Neutrophil (primary cell): ENCODE data around the gene OBSL1.
A peak's percentile ranks its signal among the peaks of the same experiment; 100 is the strongest.

ENCODE experiments used
- H3K27ac ChIP-seq: fragments of 200-600 bp; sonication (generic); 2 replicates; pipeline ENCODE4 v1.5.1; 2016; ENCODE audit warnings: mild to moderate bottlenecking, moderate library complexity
- H3K27me3 ChIP-seq: fragments of 200-600 bp; sonication (generic); 2 replicates; pipeline ENCODE4 v1.6.0; 2016; ENCODE audit warnings: mild to moderate bottlenecking
- H3K36me3 ChIP-seq: fragments of 200-600 bp; sonication (generic); 2 replicates; pipeline ENCODE4 v1.5.1; 2017
- H3K4me1 ChIP-seq, 2 experiments: fragments of 200-600 bp in 1 of 2; sonication (generic) in 1 of 2; 1 replicate in 1 of 2; 2 replicates in 1 of 2; pipeline versions ENCODE4 v1.5.1 to v1.6.1; 2013 to 2016; ENCODE audit warnings: low read depth in 1 of 2, low read length in 1 of 2, mild to moderate bottlenecking in 1 of 2, moderate library complexity in 1 of 2; ENCODE audit not compliant: control insufficient read depth in 1 of 2, insufficient read depth in 1 of 2
- H3K4me3 ChIP-seq, 2 experiments: fragments of 200-600 bp in 1 of 2; sonication (generic) in 1 of 2; 1 replicate in 1 of 2; 2 replicates in 1 of 2; pipeline ENCODE4 v1.5.1; 2013 to 2016; ENCODE audit warnings: low read depth in 1 of 2, low read length in 1 of 2, mild to moderate bottlenecking in 1 of 2, moderate library complexity in 1 of 2
- H3K9me3 ChIP-seq: fragments of 200-600 bp; sonication (generic); 2 replicates; pipeline ENCODE4 v1.5.1; 2016
- CTCF ChIP-seq: fragments of 200-600 bp; sonication (generic); IDR thresholded peaks from 2 replicates; pipeline ENCODE4 v1.5.1; 2016; ENCODE audit warnings: antibody characterized with exemption

Gene OBSL1

DNA sequence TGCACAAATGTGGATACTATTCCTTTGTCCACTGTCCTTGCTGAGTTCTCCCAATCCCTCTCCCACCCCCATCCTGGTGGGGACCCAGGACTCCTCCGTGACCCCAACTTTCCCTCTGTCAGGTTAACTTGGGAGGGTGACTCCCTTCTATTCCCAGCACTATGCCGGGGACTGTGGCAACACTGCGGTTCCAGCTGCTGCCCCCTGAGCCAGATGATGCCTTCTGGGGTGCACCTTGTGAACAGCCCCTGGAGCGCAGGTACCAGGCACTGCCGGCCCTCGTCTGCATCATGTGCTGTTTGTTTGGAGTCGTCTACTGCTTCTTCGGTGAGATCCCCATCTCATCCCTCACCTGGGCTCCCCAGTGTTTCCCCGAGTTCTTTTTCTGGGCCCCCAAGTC, 26.8 kb downstream of the OBSL1 start:
- H3K27ac ChIP-seq: no peak overlapping the region
- TF ChIP-seq CTCF: no peak
- no peaks in the 10 kb centered on the region for H3K9me3 ChIP-seq
- H3K4me1 ChIP-seq: peaks cover 15 to 23% of the 10 kb centered on the region in 2 experiments
- H3K36me3 ChIP-seq: no peaks in the 10 kb centered on the region
- no peak overlapping the region for H3K4me3 ChIP-seq
- H3K27me3 ChIP-seq: peaks cover 98% of the 10 kb centered on the region

GRCh38 chr2:219543596-219544358, 27.6 kb downstream of the OBSL1 start, which contains the start of the genes CHPF and TMEM198:
Gene CHPF, minus strand, starts transcription at chr2:219543809. Its CDS starts 271 bp downstream, at chr2:219543538.
Gene TMEM198, plus strand, starts transcription at chr2:219544028. Its CDS starts 700 bp downstream, at chr2:219544728.
- peak within 1 kb of the TSS; percentile 35 for H3K27ac ChIP-seq
- peaks cover 90% of the 10 kb centered on the region for H3K27me3 ChIP-seq
- peaks cover 15 to 23% of the 10 kb centered on the region in 2 experiments for H3K4me1 ChIP-seq
- peak within 1 kb of the TSS; percentile 66 to 79 for H3K4me3 ChIP-seq
- no peaks in the 10 kb centered on the region for H3K36me3 ChIP-seq
- TF ChIP-seq CTCF: no peak
- H3K9me3 ChIP-seq: no peaks in the 10 kb centered on the region

DNA sequence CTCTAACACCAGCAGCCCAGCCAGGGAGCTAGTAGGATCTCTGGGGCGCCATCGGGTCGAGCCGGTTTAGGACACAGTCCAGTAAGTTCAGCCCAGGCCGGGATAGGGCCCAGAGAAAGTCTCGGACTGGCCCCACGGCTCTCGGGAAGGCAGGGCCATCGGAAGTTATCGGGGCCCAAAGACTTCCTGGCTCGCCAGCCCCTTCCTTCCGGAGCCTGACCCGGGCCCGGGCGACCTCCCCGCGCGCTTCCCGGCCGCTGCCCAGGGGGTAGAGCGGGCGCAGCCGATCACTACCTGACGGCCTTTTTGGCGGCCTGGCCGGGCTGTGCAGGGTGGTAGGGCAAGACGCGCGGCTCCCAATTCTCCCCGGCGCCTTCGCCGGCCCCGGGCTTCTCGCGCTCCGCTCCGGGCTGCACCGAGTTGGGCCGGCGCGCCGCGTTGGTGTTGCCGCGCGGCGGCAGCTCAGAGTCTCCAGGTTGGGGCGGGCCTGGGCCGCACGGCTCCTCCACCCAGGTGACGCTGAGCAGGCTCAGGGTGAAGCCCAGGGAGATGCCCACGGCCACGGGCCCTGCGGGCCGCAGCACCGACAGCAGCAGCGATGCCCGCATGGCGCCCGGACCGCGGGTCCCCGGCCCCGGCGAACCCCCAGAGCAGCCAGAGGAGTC, 28.3 kb downstream of the OBSL1 start:
- no peak for TF ChIP-seq CTCF
- peak overlapping the region; percentile 35 for H3K27ac ChIP-seq
- peaks cover 15 to 23% of the 10 kb centered on the region in 2 experiments for H3K4me1 ChIP-seq
- no peaks in the 10 kb centered on the region for H3K9me3 ChIP-seq
- H3K4me3 ChIP-seq: peak overlapping the region; percentile 66 to 79
- peaks cover 86% of the 10 kb centered on the region for H3K27me3 ChIP-seq
- H3K36me3 ChIP-seq: no peaks in the 10 kb centered on the region

DNA sequence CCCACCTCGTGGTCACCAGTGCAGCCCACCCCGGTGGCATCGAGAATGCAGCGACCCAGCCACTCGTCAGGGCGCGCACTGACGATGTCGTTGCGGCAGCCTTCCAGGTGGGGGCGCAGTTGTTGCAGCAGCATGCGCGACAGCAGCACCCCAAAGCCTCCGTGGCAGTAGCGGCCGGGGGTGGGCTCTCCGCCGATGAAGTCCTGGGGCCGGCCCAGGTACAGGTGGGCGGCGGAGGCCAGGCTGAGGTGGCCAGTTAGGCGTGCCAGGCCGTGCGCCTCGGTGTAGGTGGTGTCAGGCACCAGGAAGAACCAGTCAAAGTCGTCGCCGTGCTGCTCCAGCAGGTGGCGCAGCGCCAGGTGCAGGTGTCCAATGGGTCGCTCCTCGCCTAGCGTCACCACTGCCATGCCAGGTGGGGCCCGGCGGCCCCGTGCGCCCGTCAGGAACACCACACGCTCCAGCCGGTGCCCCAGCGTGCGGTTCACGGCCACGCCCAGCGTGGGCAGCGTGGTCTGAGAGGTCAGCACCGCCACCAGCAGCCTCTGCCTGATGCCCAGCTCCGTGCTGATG, 29.6 kb downstream of the OBSL1 start:
- no peaks in the 10 kb centered on the region for H3K9me3 ChIP-seq
- peaks cover 83% of the 10 kb centered on the region for H3K27me3 ChIP-seq
- peak overlapping the region; percentile 42 to 51 for H3K4me3 ChIP-seq
- TF ChIP-seq CTCF: peak; percentile 80
- H3K27ac ChIP-seq: no peak overlapping the region
- peaks cover 15 to 23% of the 10 kb centered on the region in 2 experiments for H3K4me1 ChIP-seq
- no peaks in the 10 kb centered on the region for H3K36me3 ChIP-seq

DNA sequence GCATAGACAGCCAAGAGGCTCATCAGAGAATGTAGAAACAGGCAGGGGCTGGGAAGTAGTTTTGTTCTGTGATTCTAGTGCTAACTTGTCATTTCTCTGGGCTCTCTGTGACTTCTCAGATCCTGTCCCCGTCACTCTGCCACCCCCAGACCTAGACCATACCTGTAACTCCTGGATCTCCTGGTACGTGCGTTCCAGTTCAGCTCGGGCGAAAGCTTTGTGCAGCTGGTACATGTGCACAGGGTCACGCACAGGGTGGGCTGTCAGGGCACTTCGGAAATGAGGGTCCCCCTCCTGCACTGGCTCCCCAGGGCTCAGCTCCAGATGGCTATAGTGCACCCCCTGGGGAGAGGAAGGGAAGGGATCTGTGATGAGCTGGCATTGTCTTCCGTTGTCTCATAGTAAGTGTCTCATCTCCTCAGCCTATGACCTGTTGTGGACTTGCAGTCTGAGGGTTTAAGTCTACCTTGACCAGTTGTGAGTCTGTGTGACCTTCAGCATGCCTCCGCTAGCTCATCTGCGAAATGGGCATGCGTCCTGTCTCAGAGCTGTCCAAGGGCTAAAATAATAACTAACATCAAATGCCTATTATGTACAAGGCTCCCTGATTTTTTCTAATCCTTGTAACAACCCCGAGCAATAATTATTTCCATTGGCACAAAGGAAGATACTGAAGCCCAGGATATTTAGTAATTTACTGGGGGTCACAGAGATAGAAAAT, 30.4 kb downstream of the OBSL1 start:
- H3K4me1 ChIP-seq: peaks cover 15 to 23% of the 10 kb centered on the region in 2 experiments
- peaks cover 83% of the 10 kb centered on the region for H3K27me3 ChIP-seq
- TF ChIP-seq CTCF: no peak
- H3K9me3 ChIP-seq: no peaks in the 10 kb centered on the region
- H3K36me3 ChIP-seq: no peaks in the 10 kb centered on the region
- H3K27ac ChIP-seq: no peak overlapping the region
- H3K4me3 ChIP-seq: peak overlapping the region in 1 of 2 experiments; percentile 42
